Subcutaneous adipose tissue (tissue), 4 donors: Measurements from ENCODE around the gene FARP2. TPM values are rescaled to one million over a fixed set of nuclear protein-coding genes. Genes with fewer than 3 reads are reported as not detected.

Experiments
- CTCF ChIP-seq: fragments of 450-650 bp; IDR thresholded peaks from one replicate; pipeline ENCODE4 v1.5.1; 2016; ENCODE audit warnings: low read depth, mild to moderate bottlenecking, control low read depth, antibody characterized with exemption, moderate library complexity
- total RNA-seq, 4 donors: library from RNA; depleted of rRNA; stranded (reverse); fragments of >200 nt; gene quantifications; one replicate each; pipeline ENCODE4 v1.1.0, GENCODE V29; 2016

Gene FARP2
- total RNA-seq, 4 donors from 2014 or later = 27.4 to 49.1 (median 35.0) TPM

- TF ChIP-seq CTCF = no peak
Measured at GRCh38 chr2:241372361-241372992, 16.4 kb downstream of the FARP2 start.

- no peak for TF ChIP-seq CTCF
Measured at GRCh38 chr2:241373446-241373845, 17.4 kb downstream of the FARP2 start.

GRCh38 chr2:241375300-241375699 lies 19.2 kb downstream of the FARP2 start:
- TF ChIP-seq CTCF = no peak

- no peak for TF ChIP-seq CTCF
Measured at GRCh38 chr2:241376808-241377207, 20.7 kb downstream of the FARP2 start.

GRCh38 chr2:241378816-241379215 lies 22.7 kb downstream of the FARP2 start:
- TF ChIP-seq CTCF = no peak

- TF ChIP-seq CTCF = no peak
Measured at GRCh38 chr2:241379481-241380480, 23.7 kb downstream of the FARP2 start.

- no peak for TF ChIP-seq CTCF
Measured at GRCh38 chr2:241381872-241382271, 25.8 kb downstream of the FARP2 start.
